Activated CD8-positive, alpha-beta memory T cell treated with anti-CD3 and anti-CD28 coated beads for 48 hours (primary cell): ENCODE data around the gene COL6A5.
"Not testable (repeated sequence)": the region's sequence is repeated elsewhere in the genome, so short reads cannot be mapped to it uniquely, and the experiment has no call there.

Source experiments
- DNase-seq, 3 experiments: peaks; one replicate each; pipeline ENCODE4 v3.0.0-alpha.2; 2020; ENCODE audit warnings: low read depth in 2 of 3, low spot score in 2 of 3

Gene COL6A5

GRCh38 chr3:130386604-130387263, 41.3 kb downstream of the COL6A5 start:
- no peak for DNase-seq

GRCh38 chr3:130389743-130390478, 44.4 kb downstream of the COL6A5 start:
- DNase-seq, result no peak

GRCh38 chr3:130392266-130392665, 46.8 kb downstream of the COL6A5 start:
- DNase-seq, result no peak

GRCh38 chr3:130393594-130393993, 48.1 kb downstream of the COL6A5 start:
- no peak for DNase-seq

GRCh38 chr3:130395331-130395730, 49.9 kb downstream of the COL6A5 start:
- DNase-seq, result no peak

- DNase-seq, result no peak
Measured at GRCh38 chr3:130395916-130396315, 50.4 kb downstream of the COL6A5 start.

GRCh38 chr3:130404401-130404800, 58.9 kb downstream of the COL6A5 start:
- no peak for DNase-seq

GRCh38 chr3:130405956-130406355, 60.5 kb downstream of the COL6A5 start:
- DNase-seq, result no peak

GRCh38 chr3:130408253-130408652, 62.8 kb downstream of the COL6A5 start:
- DNase-seq, result not testable (repeated sequence)

GRCh38 chr3:130411320-130411719, 65.8 kb downstream of the COL6A5 start:
- DNase-seq, result no peak

GRCh38 chr3:130412991-130413560, 67.6 kb downstream of the COL6A5 start:
- no peak for DNase-seq

- no peak for DNase-seq
Measured at GRCh38 chr3:130414457-130414856, 69.0 kb downstream of the COL6A5 start.

GRCh38 chr3:130420466-130420865, 75.0 kb downstream of the COL6A5 start:
- no peak for DNase-seq

- no peak for DNase-seq
Measured at GRCh38 chr3:130423064-130423463, 77.6 kb downstream of the COL6A5 start.

GRCh38 chr3:130424837-130425236, 79.4 kb downstream of the COL6A5 start:
- no peak for DNase-seq

- no peak for DNase-seq
Measured at GRCh38 chr3:130425484-130425883, 80.0 kb downstream of the COL6A5 start.

GRCh38 chr3:130426206-130426605, 80.7 kb downstream of the COL6A5 start:
- DNase-seq, result no peak

- no peak for DNase-seq
Measured at GRCh38 chr3:130428871-130429712, 83.6 kb downstream of the COL6A5 start.

- DNase-seq, result no peak
Measured at GRCh38 chr3:130429713-130430023, 84.2 kb downstream of the COL6A5 start.

- DNase-seq, result no peak
Measured at GRCh38 chr3:130430266-130430665, 84.8 kb downstream of the COL6A5 start.

- DNase-seq, result not testable (repeated sequence)
Measured at GRCh38 chr3:130432086-130432485, 86.6 kb downstream of the COL6A5 start.

GRCh38 chr3:130433306-130433705, 87.8 kb downstream of the COL6A5 start:
- no peak for DNase-seq
